Endothelial cell of umbilical vein (primary cell): Measurements from ENCODE around the gene AP1B1. TPM values are rescaled to one million over a fixed set of nuclear protein-coding genes. Genes with fewer than 3 reads are reported as not detected.

Source experiments
- BruUV-seq: library from RNA; stranded (reverse); fragments of 400-500 nt; replicated peaks from 2 replicates; lab custom pipeline; 2021; lab: Mats Ljungman, UMichigan
- CTCF ChIA-PET: fragments of 300-600, 350-600 bp; sonication (Branson Sonifier 250); formaldehyde crosslinking; loops from one replicate; lab custom pipeline; 2021; ENCODE audit warnings: antibody characterized with exemption, inconsistent platforms; lab: Charles Lee
- POLR2A ChIA-PET: fragments of 300-600, 350-600 bp; sonication (Branson Sonifier 250); formaldehyde crosslinking; loops from one replicate; lab custom pipeline; 2021; ENCODE audit warnings: antibody characterized with exemption, inconsistent platforms; lab: Charles Lee
- DNase-seq: peaks from one replicate; pipeline ENCODE4 v3.0.0-alpha.2; 2011; ENCODE audit warnings: low read depth, low spot score
- FAIRE-seq: peaks from 2 replicates; lab custom pipeline; 2011; peaks lifted over from hg19 to GRCh38; lab: Jason Lieb, UNC
- H2AFZ ChIP-seq: 2 replicates; pipeline ENCODE4 v1.6.0; 2012; ENCODE audit warnings: low read depth, low read length, control low read depth, inconsistent platforms
- H3K27ac ChIP-seq: 2 replicates; pipeline ENCODE4 v1.5.1; 2011; ENCODE audit warnings: low read depth, mild to moderate bottlenecking, control low read depth, low read length, moderate library complexity; ENCODE audit not compliant: insufficient read depth
- H3K27me3 ChIP-seq, 2 experiments: 2 replicates each; pipeline versions ENCODE4 v1.6.0 to v1.6.1; 2011; ENCODE audit warnings: low read length in 2 of 2, mixed read lengths in 1 of 2; ENCODE audit not compliant: control insufficient read depth in 2 of 2, insufficient read depth in 2 of 2
- H3K36me3 ChIP-seq, 2 experiments: 2 replicates in 1 of 2; 3 replicates in 1 of 2; pipeline ENCODE4 v1.5.1; 2011; ENCODE audit warnings: low read length in 2 of 2, mild to moderate bottlenecking in 1 of 2, moderate library complexity in 1 of 2; ENCODE audit not compliant: control insufficient read depth in 2 of 2, insufficient read depth in 2 of 2; ENCODE audit errors: extremely low read depth in 1 of 2
- H3K4me1 ChIP-seq: 3 replicates; pipeline ENCODE4 v1.5.1; 2011; ENCODE audit warnings: mild to moderate bottlenecking, low read length; ENCODE audit not compliant: control insufficient read depth, insufficient read depth; ENCODE audit errors: extremely low read depth
- H3K4me2 ChIP-seq: 2 replicates; pipeline ENCODE4 v1.6.1; 2011; ENCODE audit warnings: low read length, control low read depth, mixed read lengths; ENCODE audit not compliant: insufficient read depth
- H3K4me3 ChIP-seq, 3 experiments: fragments of 200-600 bp in 1 of 3; sonication (generic), shearing (Covaris generic) in 1 of 3; replicated peaks in 1 of 3; 2 replicates each; pipeline ENCODE4 v1.5.1; 2011 to 2016; ENCODE audit warnings: control low read depth in 3 of 3, low read length in 3 of 3, mild to moderate bottlenecking in 2 of 3, inconsistent platforms in 1 of 3, low read depth in 1 of 3, moderate library complexity in 1 of 3; ENCODE audit not compliant: insufficient read depth in 1 of 3
- H3K79me2 ChIP-seq: 2 replicates; pipeline ENCODE4 v1.6.0; 2012; ENCODE audit warnings: low read length, inconsistent platforms; ENCODE audit not compliant: control insufficient read depth, insufficient read depth
- H3K9ac ChIP-seq: replicated peaks from 2 replicates; pipeline ENCODE3; 2011; ENCODE audit warnings: low read length, control low read depth; ENCODE audit not compliant: insufficient read depth; ENCODE audit errors: extremely low read depth
- H3K9me1 ChIP-seq: replicated peaks from 3 replicates; pipeline ENCODE4 v1.6.0; 2011; ENCODE audit warnings: mild to moderate bottlenecking, low read length; ENCODE audit not compliant: control insufficient read depth, insufficient read depth; ENCODE audit errors: extremely low read depth
- H3K9me3 ChIP-seq: replicated peaks from 2 replicates; pipeline ENCODE4 v1.5.1; 2012; ENCODE audit warnings: low read length, inconsistent platforms; ENCODE audit not compliant: control insufficient read depth, insufficient read depth
- H4K20me1 ChIP-seq: replicated peaks from 2 replicates; pipeline ENCODE3; 2011; ENCODE audit warnings: mild to moderate bottlenecking, low read length; ENCODE audit not compliant: control insufficient read depth, insufficient read depth; ENCODE audit errors: extremely low read depth
- CTCF ChIP-seq, 2 donors: IDR thresholded peaks; 1 replicate in 1 of 2; 2 replicates in 1 of 2; pipeline ENCODE4 v1.5.1; 2011; ENCODE audit warnings: low read length in 2 of 2, mild to moderate bottlenecking in 2 of 2, moderate library complexity in 2 of 2, control low read depth in 1 of 2, inconsistent platforms in 1 of 2, low read depth in 1 of 2; ENCODE audit not compliant: insufficient read depth in 1 of 2; ENCODE audit errors: extremely low read depth in 1 of 2
- FOS ChIP-seq: IDR thresholded peaks from 2 replicates; pipeline ENCODE4 v1.6.1; 2011; ENCODE audit warnings: mild to moderate bottlenecking, low read length, moderate library complexity, borderline replicate concordance; ENCODE audit not compliant: insufficient read depth
- GATA2 ChIP-seq: IDR thresholded peaks from 2 replicates; pipeline ENCODE4 v1.7.0; 2011; ENCODE audit warnings: low read depth, mild to moderate bottlenecking, moderate library complexity, mixed read lengths, low read length; ENCODE audit not compliant: insufficient read length, insufficient read depth
- POLR2AphosphoS5 ChIP-seq: IDR thresholded peaks from 2 replicates; pipeline ENCODE4 v1.6.1; 2012; ENCODE audit warnings: low read depth, mild to moderate bottlenecking, control low read depth, low read length, moderate library complexity; ENCODE audit not compliant: insufficient read depth
- dilution Hi-C: fragments of 300-500 bp; cut with MboI; formaldehyde crosslinking; loops from one replicate; pipeline ENCODE4 v1.15.0; 2019; ENCODE audit warnings: low sequenced_read_pairs; ENCODE audit not compliant: extremely low pct_ligation_motif_present
- intact Hi-C: fragments of 100-400 bp; cut with micrococcal nuclease; formaldehyde crosslinking; loops from one replicate; pipeline ENCODE4 v1.10.0; 2022
- polyA plus RNA-seq, 4 experiments: library from polyadenylated mRNA; depleted of rRNA in 3 of 4; stranded (reverse) in 3 of 4; unstranded in 1 of 4; fragments of >200 nt; gene quantifications; 2 replicates each; pipeline versions ENCODE4 v1.2.1 to v1.2.3, GENCODE V29; 2011 to 2012; ENCODE audit warnings: missing spikeins in 1 of 4
- total RNA-seq: library from RNA; stranded (reverse); gene quantifications from 2 replicates; pipeline ENCODE4 v1.2.3, GENCODE V29; 2021

AP1B1 gene
- total and polyA plus RNA-seq, 2 donors (not counting 3 experiments of a cell fraction or from before 2014, with no cell fraction given), result 107 to 131 TPM

- peaks cover 37% of the 10 kb centered on the region for H3K79me2 ChIP-seq
Measured at GRCh38 chr22:29292379-29292778, 96.0 kb downstream of the AP1B1 start.

More at GRCh38 chr22:29292379-29292778, 96.0 kb downstream of the AP1B1 start:
- CTCF ChIA-PET, result interaction anchor here (1.2 kb wide), 1 partner anchor 67 kb away, joined by 5 read pairs; no protein-coding TSS in a partner anchor
- no peak overlapping the region for H3K4me2 ChIP-seq
- peaks cover 8% of the 10 kb centered on the region for H4K20me1 ChIP-seq
- POLR2A ChIA-PET, result interaction anchor here (0.7 kb wide), 1 partner anchor 14 kb away, joined by 3 read pairs; the partner anchor contains the start of gene GAS2L1
- H3K9me3 ChIP-seq, result no peaks in the 10 kb centered on the region
- DNase-seq (no peak), FAIRE-seq (no peak)
- intact Hi-C loops (no loop called here), dilution Hi-C loops (no loop called here)
- no peak overlapping the region for H2AFZ ChIP-seq
- H3K27ac ChIP-seq, result no peak overlapping the region
- TF ChIP-seq POLR2AphosphoS5 (no peak), GATA2 (no peak), FOS (no peak), CTCF (IDR thresholded peaks at IDR 0.05; ENCODE audit: extremely low read depth in 1 of 2, insufficient read depth in 1 of 2, low read depth in 1 of 2, low read length in 2 of 2) (no peak)
- H3K9ac ChIP-seq, result no peak overlapping the region
- BruUV-seq, result no TSS peak
- H3K36me3 ChIP-seq, result peaks cover 45 to 61% of the 10 kb centered on the region in 2 experiments
- H3K4me1 ChIP-seq, result no peaks in the 10 kb centered on the region
- no peaks in the 10 kb centered on the region for H3K27me3 ChIP-seq
- H3K9me1 ChIP-seq, result no peaks in the 10 kb centered on the region
- no peak overlapping the region for H3K4me3 ChIP-seq
